LNCaP clone FGC (cell line): ENCODE data around the gene TRIM24.
"Not testable (repeated sequence)": the region's sequence is repeated elsewhere in the genome, so short reads cannot be mapped to it uniquely, and the experiment has no call there.

Source experiments
- DNase-seq: peaks from one replicate; pipeline ENCODE4 v3.0.0-alpha.2; 2011; ENCODE audit warnings: low read depth
- H3K4me3 ChIP-seq: 2 replicates; pipeline ENCODE4 v1.5.1; 2011; ENCODE audit warnings: mild to moderate bottlenecking, low read depth, low read length, control low read depth
- CTCF ChIP-seq: IDR thresholded peaks from 2 replicates; pipeline ENCODE4 v1.5.1; 2012; ENCODE audit warnings: mild to moderate bottlenecking; ENCODE audit not compliant: control insufficient read depth, insufficient read depth; ENCODE audit errors: extremely low read depth

TRIM24 gene

GRCh38 chr7:138525757-138526156, 65.7 kb downstream of the TRIM24 start:
- DNase-seq = no peak
- no peak overlapping the region for H3K4me3 ChIP-seq
- no peak for TF ChIP-seq CTCF

GRCh38 chr7:138527746-138528223, 67.7 kb downstream of the TRIM24 start:
- H3K4me3 ChIP-seq = no peak overlapping the region
- no peak for TF ChIP-seq CTCF
- DNase-seq = no peak

- not testable (repeated sequence) for DNase-seq, H3K4me3 ChIP-seq
Measured at GRCh38 chr7:138536833-138537232, 76.8 kb downstream of the TRIM24 start.

GRCh38 chr7:138538518-138538917, 78.5 kb downstream of the TRIM24 start:
- H3K4me3 ChIP-seq = no peak overlapping the region
- TF ChIP-seq CTCF = no peak
- no peak for DNase-seq

- DNase-seq = no peak
- H3K4me3 ChIP-seq = no peak overlapping the region
- TF ChIP-seq CTCF = no peak
Measured at GRCh38 chr7:138538997-138539644, 79.1 kb downstream of the TRIM24 start.

GRCh38 chr7:138542183-138542582, 82.1 kb downstream of the TRIM24 start:
- DNase-seq = no peak
- no peak for TF ChIP-seq CTCF
- no peak overlapping the region for H3K4me3 ChIP-seq

GRCh38 chr7:138543739-138544138, 83.7 kb downstream of the TRIM24 start:
- DNase-seq = no peak
- no peak overlapping the region for H3K4me3 ChIP-seq
- no peak for TF ChIP-seq CTCF
